GM19035 (cell line): ENCODE data around the gene STAB1.
A peak's percentile ranks its signal among the peaks of the same experiment; 100 is the strongest.

Experiments used
- ATAC-seq: cut with Tn5 transposase; IDR thresholded peaks from one replicate; pipeline ENCODE4 v1.9.1; 2021; ENCODE audit not compliant: unreplicated experiment

Gene STAB1

GRCh38 chr3:52534281-52535183 lies 39.4 kb downstream of the STAB1 start:
- no peak for ATAC-seq

GRCh38 chr3:52535411-52536111 lies 40.4 kb downstream of the STAB1 start:
- no peak for ATAC-seq

GRCh38 chr3:52536112-52536368 lies 40.9 kb downstream of the STAB1 start:
- ATAC-seq, result no peak

GRCh38 chr3:52536369-52537164 lies 41.4 kb downstream of the STAB1 start, which contains the start of gene UQCC5:
TSS of gene UQCC5 (plus strand) at chr3:52536605. CDS start at chr3:52536756, 151 bp downstream.
- peak; percentile 83 for ATAC-seq

GRCh38 chr3:52537165-52537620 lies 42.1 kb downstream of the STAB1 start:
- ATAC-seq, result no peak

- ATAC-seq, result no peak
These were observed 42.7 kb downstream of the STAB1 start for GRCh38 chr3:52537726-52538421.

GRCh38 chr3:52539010-52539653 lies 44.0 kb downstream of the STAB1 start:
- ATAC-seq, result no peak

GRCh38 chr3:52541050-52541449 lies 45.9 kb downstream of the STAB1 start:
- ATAC-seq, result no peak

GRCh38 chr3:52544937-52545336 lies 49.8 kb downstream of the STAB1 start:
- no peak for ATAC-seq

GRCh38 chr3:52546111-52546901 lies 51.2 kb downstream of the STAB1 start:
- no peak for ATAC-seq

- no peak for ATAC-seq
These were observed 52.0 kb downstream of the STAB1 start for GRCh38 chr3:52547143-52547542.

GRCh38 chr3:52551118-52551517 lies 56.0 kb downstream of the STAB1 start:
- no peak for ATAC-seq

GRCh38 chr3:52552089-52552488 lies 57.0 kb downstream of the STAB1 start:
- no peak for ATAC-seq

GRCh38 chr3:52554026-52554755 lies 59.1 kb downstream of the STAB1 start:
- ATAC-seq, result no peak

- no peak for ATAC-seq
These were observed 59.9 kb downstream of the STAB1 start for GRCh38 chr3:52555056-52555455.

GRCh38 chr3:52557011-52557960 lies 62.1 kb downstream of the STAB1 start:
- no peak for ATAC-seq

GRCh38 chr3:52558436-52558835 lies 63.3 kb downstream of the STAB1 start:
- ATAC-seq, result no peak
